Hepatocyte (in vitro differentiated cells): ENCODE data around the gene MINDY4. TPM values are rescaled to one million over a fixed set of nuclear protein-coding genes. Genes with fewer than 3 reads are reported as not detected.
A peak's percentile ranks its signal among the peaks of the same experiment; 100 is the strongest.

ENCODE experiments used
- DNase-seq: peaks from one replicate; pipeline ENCODE4 v3.0.0-alpha.2; 2016; ENCODE audit warnings: low spot score
- H2AFZ ChIP-seq: fragments of 200-600 bp; sonication (generic); 2 replicates; pipeline ENCODE4 v1.6.0; 2016; ENCODE audit warnings: antibody characterized with exemption, mild to moderate bottlenecking
- H3K27ac ChIP-seq: fragments of 200-600 bp; sonication (generic); 2 replicates; pipeline ENCODE4 v1.5.1; 2016; ENCODE audit warnings: mild to moderate bottlenecking
- H3K27me3 ChIP-seq: fragments of 200-600 bp; sonication (generic); 2 replicates; pipeline ENCODE4 v1.6.1; 2016
- H3K36me3 ChIP-seq: fragments of 200-600 bp; sonication (generic); replicated peaks from 2 replicates; pipeline ENCODE4 v1.5.1; 2016; ENCODE audit warnings: low read depth; ENCODE audit not compliant: insufficient read depth
- H3K4me1 ChIP-seq: fragments of 200-600 bp; sonication (generic); 2 replicates; pipeline ENCODE4 v1.5.1; 2016; ENCODE audit warnings: mild to moderate bottlenecking, moderate library complexity; ENCODE audit not compliant: insufficient read depth
- H3K4me2 ChIP-seq: fragments of 200-600 bp; sonication (generic); 2 replicates; pipeline ENCODE4 v1.6.0; 2016
- H3K4me3 ChIP-seq: fragments of 200-600 bp; sonication (generic); 2 replicates; pipeline ENCODE4 v1.5.1; 2016; ENCODE audit warnings: mild to moderate bottlenecking
- H3K79me2 ChIP-seq: fragments of 200-600 bp; sonication (generic); 2 replicates; pipeline ENCODE4 v1.6.0; 2017; ENCODE audit warnings: mild to moderate bottlenecking
- H3K9me2 ChIP-seq: fragments of 200-600 bp; sonication (generic); replicated peaks from 2 replicates; pipeline ENCODE4 v1.6.0; 2017; ENCODE audit warnings: mild to moderate bottlenecking; ENCODE audit not compliant: insufficient read depth
- H3K9me3 ChIP-seq: fragments of 200-600 bp; sonication (generic); 2 replicates; pipeline ENCODE4 v1.5.1; 2016; ENCODE audit warnings: low read depth, mild to moderate bottlenecking
- H4K20me1 ChIP-seq: fragments of 200-600 bp; sonication (generic); 2 replicates; pipeline ENCODE4 v1.6.0; 2016; ENCODE audit warnings: mild to moderate bottlenecking; ENCODE audit not compliant: insufficient read depth, poor library complexity, severe bottlenecking
- EZH2 ChIP-seq: fragments of 200-600 bp; sonication (generic); IDR thresholded peaks from 2 replicates; pipeline ENCODE4 v1.6.1; 2016; ENCODE audit warnings: antibody characterized with exemption, mild to moderate bottlenecking, borderline replicate concordance
- EZH2phosphoT487 ChIP-seq: fragments of 200-600 bp; sonication (generic); IDR thresholded peaks from one replicate; pipeline ENCODE4 v1.6.1; 2018; ENCODE audit warnings: antibody characterized with exemption, mild to moderate bottlenecking, low read depth, moderate library complexity; ENCODE audit not compliant: unreplicated experiment, severe bottlenecking
- WGBS: methylation state at CpG from one replicate; pipeline ENCODE4 v1.1.6; 2016; ENCODE audit warnings: low lambda C conversion rate; ENCODE audit errors: missing lambda C conversion rate; 5-methylcytosine and 5-hydroxymethylcytosine counted together
- polyA plus RNA-seq: library from polyadenylated mRNA; unstranded; fragments of >200 nt; fragmentation: Nextera tagmentation; extraction: Ambion mirVana; gene quantifications from 2 replicates; pipeline ENCODE4 v1.2.1, GENCODE V29; 2016
- total RNA-seq: library from RNA; depleted of rRNA; stranded (reverse); fragments of >200 nt; gene quantifications from 2 replicates; pipeline ENCODE4 v1.2.3, GENCODE V29; 2014
- TF ChIP-seq, protein P1 (sequence below): fragments of 200-600 bp; sonication (generic); IDR thresholded peaks from 2 replicates; pipeline ENCODE4 v1.5.1; 2016; ENCODE audit warnings: antibody characterized with exemption, mild to moderate bottlenecking; ENCODE audit not compliant: poor library complexity

The MINDY4 gene
- total and polyA plus RNA-seq, 2 experiments from 2014 or later, result 4.4 to 6.3 TPM

GRCh38 chr7:30920584-30921539 lies 149.6 kb downstream of the MINDY4 start:
- H3K27ac ChIP-seq, result no peak overlapping the region
- DNase-seq, result peak; percentile 44
- no peak overlapping the region for H3K4me2 ChIP-seq
- H3K36me3 ChIP-seq, result no peaks in the 10 kb centered on the region
- H3K9me2 ChIP-seq, result no peaks in the 10 kb centered on the region
- WGBS, result 78% methylated on average over 7 of the region's 9 CpGs
- TF ChIP-seq EZH2 (no peak), EZH2phosphoT487 (no peak)
- TF ChIP-seq, protein P1, sequence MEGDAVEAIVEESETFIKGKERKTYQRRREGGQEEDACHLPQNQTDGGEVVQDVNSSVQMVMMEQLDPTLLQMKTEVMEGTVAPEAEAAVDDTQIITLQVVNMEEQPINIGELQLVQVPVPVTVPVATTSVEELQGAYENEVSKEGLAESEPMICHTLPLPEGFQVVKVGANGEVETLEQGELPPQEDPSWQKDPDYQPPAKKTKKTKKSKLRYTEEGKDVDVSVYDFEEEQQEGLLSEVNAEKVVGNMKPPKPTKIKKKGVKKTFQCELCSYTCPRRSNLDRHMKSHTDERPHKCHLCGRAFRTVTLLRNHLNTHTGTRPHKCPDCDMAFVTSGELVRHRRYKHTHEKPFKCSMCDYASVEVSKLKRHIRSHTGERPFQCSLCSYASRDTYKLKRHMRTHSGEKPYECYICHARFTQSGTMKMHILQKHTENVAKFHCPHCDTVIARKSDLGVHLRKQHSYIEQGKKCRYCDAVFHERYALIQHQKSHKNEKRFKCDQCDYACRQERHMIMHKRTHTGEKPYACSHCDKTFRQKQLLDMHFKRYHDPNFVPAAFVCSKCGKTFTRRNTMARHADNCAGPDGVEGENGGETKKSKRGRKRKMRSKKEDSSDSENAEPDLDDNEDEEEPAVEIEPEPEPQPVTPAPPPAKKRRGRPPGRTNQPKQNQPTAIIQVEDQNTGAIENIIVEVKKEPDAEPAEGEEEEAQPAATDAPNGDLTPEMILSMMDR, result no peak
- no peak overlapping the region for H3K4me3 ChIP-seq
- no peaks in the 10 kb centered on the region for H3K9me3 ChIP-seq
- no peaks in the 10 kb centered on the region for H3K27me3 ChIP-seq
- no peaks in the 10 kb centered on the region for H3K79me2 ChIP-seq
- H3K4me1 ChIP-seq, result peaks cover 3% of the 10 kb centered on the region
- H2AFZ ChIP-seq, result no peak overlapping the region
- no peaks in the 10 kb centered on the region for H4K20me1 ChIP-seq

GRCh38 chr7:30921540-30922401 lies 150.6 kb downstream of the MINDY4 start:
- Histone ChIP-seq H3K4me3 (no peak overlapping the region), H3K27me3 (no peaks in the 10 kb centered on the region), H3K4me2 (no peak overlapping the region), H3K9me3 (no peaks in the 10 kb centered on the region), H3K4me1 (peaks cover 3% of the 10 kb centered on the region), H4K20me1 (no peaks in the 10 kb centered on the region), H3K27ac (no peak overlapping the region), H2AFZ (no peak overlapping the region), H3K79me2 (no peaks in the 10 kb centered on the region), H3K36me3 (no peaks in the 10 kb centered on the region), H3K9me2 (no peaks in the 10 kb centered on the region)
- WGBS, result 94% methylated on average over 16 of the region's 19 CpGs
- TF ChIP-seq, protein P1, result no peak
- TF ChIP-seq EZH2, result no peak
- TF ChIP-seq EZH2phosphoT487, result no peak
- DNase-seq, result no peak

DNA sequence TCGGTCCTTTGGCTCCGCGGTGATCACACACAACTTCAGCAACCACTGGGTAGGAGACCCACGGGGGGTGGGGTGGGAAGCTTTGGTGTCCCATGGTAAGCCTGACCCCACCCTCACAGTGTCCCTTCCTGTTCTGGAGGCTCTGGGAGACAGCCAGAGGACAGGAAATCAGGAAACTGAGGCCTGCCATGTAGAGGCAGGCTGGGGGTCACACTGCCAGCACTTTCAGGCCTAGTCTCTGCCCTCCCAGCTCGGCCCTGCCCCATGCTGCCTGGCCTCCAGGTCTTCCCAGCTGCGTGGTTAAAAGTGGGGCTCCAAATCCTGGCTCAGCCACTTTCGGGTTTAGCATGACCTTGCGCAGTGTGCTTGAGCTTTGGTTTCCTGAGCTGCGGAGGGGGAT lies 151.4 kb downstream of the MINDY4 start:
- H3K4me3 ChIP-seq, result no peak overlapping the region
- no peaks in the 10 kb centered on the region for H3K79me2 ChIP-seq
- no peak overlapping the region for H3K27ac ChIP-seq
- no peak for DNase-seq
- no peaks in the 10 kb centered on the region for H3K27me3 ChIP-seq
- H3K9me3 ChIP-seq, result no peaks in the 10 kb centered on the region
- no peaks in the 10 kb centered on the region for H3K9me2 ChIP-seq
- H3K4me1 ChIP-seq, result peaks cover 3% of the 10 kb centered on the region
- TF ChIP-seq EZH2, result no peak
- TF ChIP-seq EZH2phosphoT487, result no peak
- TF ChIP-seq, protein P1, result no peak
- 89% methylated on average over 9 of the region's 9 CpGs for WGBS
- no peak overlapping the region for H2AFZ ChIP-seq
- H4K20me1 ChIP-seq, result no peaks in the 10 kb centered on the region
- H3K36me3 ChIP-seq, result no peaks in the 10 kb centered on the region
- no peak overlapping the region for H3K4me2 ChIP-seq
